NB4 (cell line): ENCODE measurements around the gene MSI2.

Source experiments
- CTCF ChIP-seq: IDR thresholded peaks from one replicate; pipeline ENCODE4 v1.5.1; 2012; ENCODE audit warnings: low read depth, low read length
- MYC ChIP-seq: IDR thresholded peaks from 2 replicates; pipeline ENCODE4 v1.6.1; 2011; ENCODE audit warnings: low read depth, low read length
- POLR2A ChIP-seq: IDR thresholded peaks from 2 replicates; pipeline ENCODE4 v1.6.1; 2011; ENCODE audit warnings: mild to moderate bottlenecking; ENCODE audit not compliant: insufficient read length; ENCODE audit errors: extremely low read depth

GRCh38 chr17:57556320-57556719 is 300.0 kb downstream of the MSI2 start:
- TF ChIP-seq CTCF (no peak), POLR2A (no peak), MYC (no peak)
